GM18502 (cell line): ENCODE measurements around the gene VSIG8.
A peak's percentile ranks its signal among the peaks of the same experiment; 100 is the strongest.

Experiments used
- ATAC-seq: cut with Tn5 transposase; IDR thresholded peaks from one replicate; pipeline ENCODE4 v1.9.1; 2021; ENCODE audit warnings: mild to moderate bottlenecking; ENCODE audit not compliant: unreplicated experiment, poor library complexity

Gene VSIG8

GRCh38 chr1:159832309-159832708, 30.1 kb downstream of the VSIG8 start:
- ATAC-seq: no peak

GRCh38 chr1:159831412-159832141, 30.9 kb downstream of the VSIG8 start:
- no peak for ATAC-seq

GRCh38 chr1:159830722-159831121, 31.7 kb downstream of the VSIG8 start:
- ATAC-seq: no peak

- ATAC-seq: no peak
These were observed 32.5 kb downstream of the VSIG8 start for GRCh38 chr1:159829822-159830465.

GRCh38 chr1:159829273-159829634, 33.2 kb downstream of the VSIG8 start:
- ATAC-seq: peak; percentile 87

- no peak for ATAC-seq
These were observed 33.7 kb downstream of the VSIG8 start for GRCh38 chr1:159828581-159829272.

- no peak for ATAC-seq
These were observed 34.3 kb downstream of the VSIG8 start for GRCh38 chr1:159828176-159828575.

GRCh38 chr1:159827549-159827948, 34.9 kb downstream of the VSIG8 start:
- no peak for ATAC-seq

GRCh38 chr1:159827102-159827490, 35.4 kb downstream of the VSIG8 start:
- no peak for ATAC-seq

- no peak for ATAC-seq
These were observed 35.9 kb downstream of the VSIG8 start, which contains the start of gene SLAMF8 for GRCh38 chr1:159826441-159827101. SLAMF8 (plus strand) TSS chr1:159826873; CDS start chr1:159826899, 26 bp downstream.

GRCh38 chr1:159825564-159825963, 36.9 kb downstream of the VSIG8 start:
- ATAC-seq: no peak

GRCh38 chr1:159823406-159823805, 39.1 kb downstream of the VSIG8 start:
- no peak for ATAC-seq

GRCh38 chr1:159821171-159821867, 41.1 kb downstream of the VSIG8 start:
- no peak for ATAC-seq

- no peak for ATAC-seq
These were observed 45.0 kb downstream of the VSIG8 start for GRCh38 chr1:159817276-159818041.

- no peak for ATAC-seq
These were observed 46.5 kb downstream of the VSIG8 start for GRCh38 chr1:159815926-159816325.

- ATAC-seq: no peak
These were observed 57.5 kb downstream of the VSIG8 start for GRCh38 chr1:159804924-159805323.
